ENCODE data around the gene CCDC80.
A peak's percentile ranks its signal among the peaks of the same experiment; 100 is the strongest.
"Not testable (repeated sequence)": the region's sequence is repeated elsewhere in the genome, so short reads cannot be mapped to it uniquely, and the experiment has no call there.

Gene CCDC80

DNA sequence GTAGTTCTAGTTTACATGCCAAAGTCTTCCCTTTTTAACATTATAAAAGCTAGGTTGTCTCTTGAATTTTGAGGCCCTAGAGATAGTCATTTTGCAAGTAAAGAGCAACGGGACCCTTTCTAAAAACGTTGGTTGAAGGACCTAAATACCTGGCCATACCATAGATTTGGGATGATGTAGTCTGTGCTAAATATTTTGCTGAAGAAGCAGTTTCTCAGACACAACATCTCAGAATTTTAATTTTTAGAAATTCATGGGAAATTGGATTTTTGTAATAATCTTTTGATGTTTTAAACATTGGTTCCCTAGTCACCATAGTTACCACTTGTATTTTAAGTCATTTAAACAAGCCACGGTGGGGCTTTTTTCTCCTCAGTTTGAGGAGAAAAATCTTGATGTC lies 57.8 kb downstream of the CCDC80 start:
- DNase-seq (ENCODE audit: low read depth), result no peak

DNA sequence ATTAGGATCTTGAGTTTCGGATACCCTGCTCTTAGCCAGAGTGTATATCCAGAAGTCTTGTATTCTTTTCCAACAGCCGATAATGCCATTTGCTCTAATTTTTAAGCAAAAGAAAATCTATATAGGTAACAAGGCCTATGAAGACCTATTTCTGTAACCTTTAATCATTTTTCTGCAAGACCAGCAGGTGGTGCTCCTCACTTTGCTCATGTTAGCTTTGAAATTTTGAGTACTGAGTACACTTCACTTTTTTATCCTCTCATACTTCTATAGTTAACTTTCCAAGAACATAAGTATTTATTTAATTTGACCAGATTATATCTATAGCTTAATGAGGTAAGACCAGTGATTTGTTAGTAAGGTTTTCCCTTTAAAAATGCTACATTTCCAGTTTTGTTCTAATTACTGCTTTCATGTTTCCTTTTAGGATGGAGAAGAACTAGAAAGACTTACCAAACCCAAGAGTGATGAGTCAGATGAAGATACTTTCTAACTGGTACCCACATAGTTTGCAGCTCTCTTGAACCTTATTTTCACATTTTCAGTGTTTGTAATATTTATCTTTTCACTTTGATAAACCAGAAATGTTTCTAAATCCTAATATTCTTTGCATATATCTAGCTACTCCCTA lies 58.6 kb downstream of the CCDC80 start:
- peak; percentile 74 for DNase-seq (ENCODE audit: low read depth)

DNA sequence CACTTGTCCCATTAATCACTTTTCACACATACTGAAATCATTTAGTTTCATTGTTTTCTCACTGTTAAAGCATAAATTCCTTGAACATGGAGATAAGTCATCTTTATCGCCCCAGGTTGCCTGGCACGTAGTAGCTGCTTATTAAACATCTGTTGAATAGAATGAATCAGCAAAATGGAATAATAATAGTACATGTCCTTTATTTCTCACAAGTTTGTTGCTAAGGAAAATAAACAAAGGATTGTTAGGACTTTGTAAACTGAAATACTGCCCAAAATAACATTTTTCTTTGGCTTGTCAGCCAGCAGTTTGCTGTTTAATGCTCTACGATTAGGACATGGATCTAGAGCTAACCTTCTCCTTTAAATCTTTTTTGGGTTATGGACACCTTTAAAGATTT lies 61.2 kb downstream of the CCDC80 start:
- no peak for DNase-seq (ENCODE audit: low read depth)

DNA sequence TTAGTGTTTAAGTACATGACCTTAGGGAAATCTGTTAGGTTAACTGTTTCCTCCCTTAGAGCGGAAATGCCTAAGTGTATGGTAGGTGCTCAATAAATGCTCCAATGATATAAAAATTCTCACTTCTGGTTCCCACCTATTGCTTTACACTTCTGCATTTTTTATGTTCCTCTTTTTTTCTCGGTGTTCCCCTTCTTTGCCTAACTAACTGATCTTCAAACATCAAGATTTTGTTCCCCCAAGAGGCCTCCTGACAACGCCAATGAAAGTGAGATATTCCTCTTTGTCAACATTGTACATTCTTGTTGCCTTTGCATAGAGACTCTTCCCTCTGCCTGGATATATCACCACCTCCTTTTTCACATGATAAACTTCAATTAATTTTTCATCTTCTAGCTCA lies 61.7 kb downstream of the CCDC80 start:
- no peak for DNase-seq (ENCODE audit: low read depth)

DNA sequence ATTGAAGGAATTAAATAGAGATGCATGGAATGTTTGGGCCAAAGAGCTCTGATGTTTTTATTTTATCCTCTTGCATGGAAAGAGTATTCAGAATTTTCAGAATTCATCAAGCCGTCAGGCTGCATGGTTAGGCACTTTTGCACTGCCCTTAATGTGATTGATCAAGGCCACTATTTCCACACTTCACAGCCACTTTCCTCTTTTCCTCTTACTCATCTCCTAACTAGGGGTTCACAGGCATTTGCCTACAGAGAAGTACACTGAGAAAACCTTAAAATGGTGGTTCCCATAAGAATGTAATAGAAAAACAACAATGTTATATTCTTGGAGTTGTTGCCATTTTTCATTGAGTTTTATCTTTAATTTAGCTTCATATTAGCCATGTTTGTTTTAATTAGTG lies 68.2 kb downstream of the CCDC80 start:
- no peak for DNase-seq (ENCODE audit: low read depth)

DNA sequence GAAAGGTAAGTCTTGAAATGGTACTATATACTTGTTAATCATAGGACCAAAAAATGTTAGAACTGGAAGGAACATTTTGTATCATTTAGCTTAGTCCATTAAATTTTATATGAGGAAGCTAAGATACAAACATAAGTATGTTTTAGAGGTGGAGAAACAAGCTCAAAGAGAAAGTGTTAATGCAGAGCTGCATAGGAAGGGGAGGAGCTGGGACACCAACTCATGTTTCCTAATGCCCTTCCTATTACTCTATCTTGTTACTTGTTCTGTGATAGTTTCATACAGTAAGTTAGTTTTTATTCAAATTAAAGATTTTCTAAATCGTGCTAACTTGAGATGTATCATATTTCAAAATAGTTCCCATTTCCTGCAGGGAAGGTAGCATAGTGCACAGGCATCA lies 71.7 kb downstream of the CCDC80 start:
- DNase-seq (ENCODE audit: low read depth), result no peak

DNA sequence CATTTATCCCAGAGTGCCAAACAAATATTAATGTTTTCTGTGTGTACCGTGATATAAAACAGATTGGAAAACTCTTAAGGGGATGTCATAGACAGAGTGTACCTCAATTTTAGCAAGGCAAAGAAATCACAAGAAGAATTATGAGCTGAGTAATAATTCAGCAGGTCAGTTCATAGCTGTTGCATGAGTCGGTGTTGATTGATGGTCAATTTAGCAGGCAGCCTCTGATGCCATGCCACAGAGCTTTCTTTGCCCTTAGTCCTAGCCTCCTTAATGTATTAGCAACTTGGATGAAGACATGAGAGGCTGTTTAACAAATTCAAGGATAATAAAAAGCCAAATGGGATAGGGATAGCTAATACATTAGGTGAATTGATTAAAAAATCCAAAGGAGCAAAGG lies 72.3 kb downstream of the CCDC80 start:
- DNase-seq (ENCODE audit: low read depth), result peak; percentile 78

DNA sequence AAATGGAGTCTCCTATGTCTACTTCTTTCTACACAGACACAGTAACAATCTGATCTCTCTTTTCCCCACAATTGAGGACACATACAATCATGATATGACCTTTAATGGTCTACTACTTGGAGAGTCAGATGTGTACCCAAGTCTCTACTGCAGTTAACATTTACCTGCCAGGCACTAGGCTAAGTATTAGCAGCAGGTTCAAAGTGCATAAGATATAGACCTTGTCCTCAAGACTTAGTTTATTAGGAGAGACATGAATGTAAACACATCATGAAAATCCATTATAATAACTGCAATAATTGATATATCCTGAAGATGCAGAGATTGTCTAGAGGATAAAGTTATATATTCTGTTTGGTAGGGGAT lies 76.0 kb downstream of the CCDC80 start:
- no peak for DNase-seq (ENCODE audit: low read depth)

DNA sequence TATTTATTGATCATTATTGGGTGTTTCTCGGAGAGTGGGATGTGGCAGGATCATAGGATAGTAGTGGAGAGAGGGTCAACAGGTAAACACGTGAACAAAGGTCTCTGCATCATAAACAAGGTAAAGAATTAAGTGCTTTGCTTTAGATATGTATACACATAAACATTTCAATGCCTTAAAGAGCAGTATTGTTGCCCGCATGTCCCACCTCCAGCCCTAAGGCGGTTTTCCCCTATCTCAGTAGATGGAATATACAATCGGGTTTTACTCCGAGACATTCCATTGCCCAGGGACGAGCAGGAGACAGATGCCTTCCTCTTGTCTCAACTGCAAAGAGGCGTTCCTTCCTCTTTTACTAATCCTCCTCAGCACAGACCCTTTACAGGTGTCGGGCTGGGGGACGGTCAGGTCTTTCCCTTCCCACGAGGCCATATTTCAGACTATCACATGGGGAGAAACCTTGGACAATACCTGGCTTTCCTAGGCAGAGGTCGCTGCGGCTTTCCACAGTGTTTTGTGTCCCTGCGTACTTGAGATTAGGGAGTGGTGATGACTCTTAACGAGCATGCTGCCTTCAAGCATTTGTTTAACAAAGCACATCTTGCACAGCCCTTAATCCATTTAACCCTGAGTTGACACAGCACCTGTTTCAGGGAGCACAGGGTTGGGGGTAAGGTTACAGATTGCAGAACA lies 76.5 kb downstream of the CCDC80 start:
- DNase-seq (ENCODE audit: low read depth), result not testable (repeated sequence)

DNA sequence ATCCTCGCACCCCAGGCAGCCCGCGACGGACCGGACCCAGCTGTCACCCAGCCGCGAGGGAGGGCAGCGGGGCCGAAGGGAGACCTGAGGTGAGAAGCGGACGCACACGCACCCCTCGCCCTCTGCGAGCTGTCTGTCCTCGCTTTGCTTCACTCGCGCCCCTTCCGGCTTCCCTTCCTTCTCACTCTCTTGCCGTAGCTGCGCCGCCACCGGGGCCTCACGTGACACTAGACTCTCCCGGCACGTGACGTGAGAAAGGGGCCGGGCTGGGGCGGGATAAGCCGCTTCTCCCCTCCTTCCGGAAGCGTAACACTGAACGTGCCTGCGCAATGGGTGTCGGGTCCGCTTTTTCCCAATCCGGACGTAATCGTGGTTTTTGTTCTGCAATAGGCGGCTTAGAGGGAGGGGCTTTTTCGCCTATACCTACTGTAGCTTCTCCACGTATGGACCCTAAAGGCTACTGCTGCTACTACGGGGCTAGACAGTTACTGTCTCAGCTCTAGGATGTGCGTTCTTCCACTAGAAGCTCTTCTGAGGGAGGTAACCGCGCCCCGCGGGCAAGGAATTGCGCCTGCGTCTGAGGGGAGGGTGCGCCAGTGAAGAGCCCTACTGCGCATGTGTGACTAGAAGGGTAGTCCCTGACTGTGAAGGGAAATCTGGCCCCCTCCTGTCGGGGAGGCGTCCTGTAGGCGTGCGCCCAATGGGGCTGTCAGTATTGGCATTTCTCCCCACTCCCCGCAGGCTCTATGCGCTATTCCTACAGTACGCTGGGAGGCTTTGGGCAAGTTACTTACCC lies 79.0 kb downstream of the CCDC80 start, which contains the start of the genes ATG3 and SLC35A5:
Gene ATG3, minus strand, starts transcription at position 229 of the 796 bp plus-strand sequence. CDS start 434 bp downstream, outside the sequence.
Gene SLC35A5, plus strand, starts transcription at position 312 of the 796 bp plus-strand sequence. CDS start 1,359 bp downstream, outside the sequence.
- DNase-seq (ENCODE audit: low read depth), result peak; percentile 97

DNA sequence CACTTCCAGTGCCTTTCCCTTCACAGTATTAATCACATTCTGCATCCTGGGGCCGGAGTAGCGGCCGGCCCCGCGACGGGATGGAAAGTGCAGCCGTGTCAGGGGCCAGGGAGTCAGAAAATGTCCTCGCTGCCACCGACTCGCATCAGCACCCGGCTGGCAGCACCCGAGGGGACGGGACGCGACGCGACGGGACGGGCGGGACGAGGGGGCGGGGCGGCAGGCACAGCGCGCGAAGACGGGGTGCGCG lies 79.5 kb downstream of the CCDC80 start:
- DNase-seq (ENCODE audit: low read depth), result no peak

DNA sequence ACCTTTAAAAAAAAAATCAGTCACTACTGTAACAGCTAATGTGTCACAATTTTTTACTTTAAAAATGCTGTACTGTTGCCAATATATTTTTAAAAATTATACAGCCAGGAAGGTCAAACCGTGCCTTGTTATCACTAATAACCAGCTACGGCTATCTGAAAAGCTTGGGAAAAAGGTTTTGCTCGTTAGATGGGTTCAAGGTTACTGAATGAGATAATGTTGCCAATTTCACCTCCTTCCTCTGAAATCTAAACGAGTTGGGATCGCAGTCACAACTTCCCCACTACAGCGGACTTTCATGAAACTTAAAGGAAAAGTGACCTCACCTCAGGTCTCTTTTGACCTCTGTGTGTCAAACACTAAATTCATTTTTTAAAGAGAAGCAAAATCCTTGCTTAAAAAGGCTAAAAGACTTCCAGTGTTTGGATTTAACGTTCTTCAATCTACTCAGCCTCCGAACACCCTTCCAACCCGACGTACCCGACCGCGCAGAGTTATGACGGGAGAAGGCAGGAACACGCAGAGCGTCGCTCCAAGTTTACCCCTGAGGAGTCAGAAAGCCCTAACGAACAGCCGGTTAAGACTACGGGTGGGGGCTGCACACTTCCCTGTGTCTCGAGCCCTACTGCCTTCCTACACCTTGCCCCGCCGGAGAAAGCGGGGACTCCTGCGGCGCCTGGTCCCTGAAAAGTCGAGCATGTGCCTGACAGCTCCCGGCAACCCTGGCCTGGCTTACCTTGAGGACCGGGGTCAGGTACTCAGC lies 80.0 kb downstream of the CCDC80 start:
- peak; percentile 90 for DNase-seq (ENCODE audit: low read depth)

DNA sequence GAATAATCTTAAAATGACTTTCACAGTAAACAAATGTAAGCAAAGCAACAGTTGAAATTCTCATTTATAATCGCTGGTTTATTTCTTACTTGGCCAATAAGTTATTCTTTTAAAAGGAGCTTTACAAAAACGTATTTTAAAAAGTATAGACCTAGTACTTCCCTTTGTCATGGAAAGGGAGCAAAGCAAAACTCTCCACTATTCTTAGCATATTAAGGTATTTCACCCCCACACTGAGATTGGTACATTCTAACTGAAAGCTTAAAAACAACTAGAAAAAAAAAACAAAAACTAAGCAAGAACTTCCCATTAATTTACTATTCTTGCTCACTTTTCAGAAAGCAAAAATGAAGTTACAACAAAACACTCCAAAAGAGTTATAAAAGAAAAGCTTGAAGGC lies 80.6 kb downstream of the CCDC80 start:
- DNase-seq (ENCODE audit: low read depth), result no peak

DNA sequence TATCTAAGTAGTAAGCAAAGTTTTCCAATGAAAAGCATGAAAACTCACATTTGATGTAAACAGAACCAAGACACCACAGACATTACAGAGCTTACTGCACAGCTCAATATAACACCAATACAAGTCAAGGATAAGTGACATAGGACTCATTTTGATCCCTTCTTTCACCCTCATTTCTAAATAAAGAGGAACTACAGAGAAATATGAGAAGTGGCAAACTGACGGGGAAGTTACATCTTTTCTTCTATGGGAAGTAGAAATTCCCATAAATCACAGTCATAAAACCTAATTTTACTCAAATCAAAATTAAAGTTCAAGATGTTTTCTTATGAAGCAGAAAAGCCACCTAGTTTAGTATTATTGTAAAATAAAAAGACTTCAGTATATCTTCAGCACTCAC lies 83.0 kb downstream of the CCDC80 start:
- DNase-seq (ENCODE audit: low read depth), result no peak

DNA sequence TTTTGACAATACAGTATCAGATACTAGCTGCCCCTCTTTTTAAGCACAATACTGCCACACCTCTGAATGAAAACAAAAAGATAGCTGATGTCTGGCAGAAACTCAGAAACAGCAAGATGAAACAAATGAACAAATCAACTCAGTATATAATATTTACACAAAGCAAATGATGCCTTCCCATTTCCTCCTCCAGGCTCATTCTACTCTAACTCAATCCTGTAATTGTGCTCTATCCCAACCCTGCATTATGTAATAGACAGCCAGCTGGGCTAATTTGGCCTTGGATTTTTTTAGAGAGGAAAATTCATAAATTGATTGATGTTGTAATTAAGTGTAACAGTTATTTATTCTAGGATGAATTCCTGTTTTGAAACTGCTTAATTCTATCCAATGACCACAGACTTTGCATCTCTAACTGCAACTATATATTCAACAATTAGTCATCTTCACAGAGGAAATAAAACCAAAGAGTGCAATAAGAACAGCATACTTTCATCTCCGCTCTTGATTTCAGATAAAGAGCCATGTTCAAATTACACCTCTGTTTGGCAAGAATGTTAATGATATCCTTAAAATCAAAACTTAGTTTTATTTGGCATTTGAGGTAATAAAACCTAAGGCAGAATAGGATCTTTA lies 85.3 kb downstream of the CCDC80 start:
- DNase-seq (ENCODE audit: low read depth), result peak; percentile 13

DNA sequence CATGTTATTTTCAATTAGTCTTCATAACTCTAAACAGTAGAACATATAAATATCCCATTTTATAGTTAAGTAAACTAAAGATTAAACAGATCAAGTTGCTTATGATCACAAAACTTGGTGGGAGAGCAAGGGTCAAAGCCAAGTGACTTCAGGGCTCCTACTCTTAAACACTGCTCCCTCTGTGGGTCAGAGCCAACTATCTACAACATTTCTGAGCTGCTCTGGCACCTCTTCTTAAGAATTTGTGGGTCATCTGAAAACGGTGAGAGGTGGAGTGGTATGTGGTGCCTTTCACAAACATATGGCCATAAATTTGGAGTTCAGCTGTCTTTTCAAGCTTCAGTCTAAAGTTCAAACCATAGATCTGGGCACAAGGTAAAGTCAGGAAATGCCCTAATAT lies 90.1 kb downstream of the CCDC80 start:
- DNase-seq (ENCODE audit: low read depth), result no peak

All from amniotic epithelial cell (primary cell).